Osteocyte (in vitro differentiated cells): ENCODE data around the gene PMIS2. TPM values are rescaled to one million over a fixed set of nuclear protein-coding genes. Genes with fewer than 3 reads are reported as not detected.

Experiments used
- DNase-seq: peaks from one replicate; pipeline ENCODE4 v3.0.0; 2021; ENCODE audit warnings: mixed read lengths; ENCODE audit not compliant: unreplicated experiment; ENCODE audit errors: extremely low spot score
- H3K27ac Mint-ChIP-seq: one replicate; pipeline ENCODE4 v1.8.0; 2021; ENCODE audit warnings: mild to moderate bottlenecking, mixed read lengths; ENCODE audit not compliant: unreplicated experiment
- H3K27me3 Mint-ChIP-seq: one replicate; pipeline ENCODE4 v1.8.0; 2021; ENCODE audit warnings: mixed read lengths; ENCODE audit not compliant: unreplicated experiment
- H3K36me3 Mint-ChIP-seq: one replicate; pipeline ENCODE4 v1.8.0; 2021; ENCODE audit warnings: mixed read lengths; ENCODE audit not compliant: unreplicated experiment
- H3K4me1 Mint-ChIP-seq: one replicate; pipeline ENCODE4 v1.8.0; 2021; ENCODE audit warnings: mixed read lengths; ENCODE audit not compliant: unreplicated experiment
- H3K4me3 Mint-ChIP-seq: one replicate; pipeline ENCODE4 v1.8.0; 2021; ENCODE audit warnings: mild to moderate bottlenecking, moderate library complexity, mixed read lengths; ENCODE audit not compliant: unreplicated experiment
- H3K9me3 Mint-ChIP-seq: one replicate; pipeline ENCODE4 v1.8.0; 2021; ENCODE audit warnings: mixed read lengths; ENCODE audit not compliant: unreplicated experiment
- total RNA-seq: library from RNA; stranded (reverse); gene quantifications from 2 replicates; pipeline ENCODE4 v1.2.1, GENCODE V29; 2021
- TF ChIP-seq, protein P1 (sequence below): fragments of 200-600 bp; sonication (generic); IDR thresholded peaks from 2 replicates; pipeline ENCODE4 v1.5.0; 2021; ENCODE audit warnings: antibody characterized with exemption, mild to moderate bottlenecking, moderate library complexity

Gene PMIS2
- total RNA-seq, 1 donor from 2014 or later, result not detected

DNA sequence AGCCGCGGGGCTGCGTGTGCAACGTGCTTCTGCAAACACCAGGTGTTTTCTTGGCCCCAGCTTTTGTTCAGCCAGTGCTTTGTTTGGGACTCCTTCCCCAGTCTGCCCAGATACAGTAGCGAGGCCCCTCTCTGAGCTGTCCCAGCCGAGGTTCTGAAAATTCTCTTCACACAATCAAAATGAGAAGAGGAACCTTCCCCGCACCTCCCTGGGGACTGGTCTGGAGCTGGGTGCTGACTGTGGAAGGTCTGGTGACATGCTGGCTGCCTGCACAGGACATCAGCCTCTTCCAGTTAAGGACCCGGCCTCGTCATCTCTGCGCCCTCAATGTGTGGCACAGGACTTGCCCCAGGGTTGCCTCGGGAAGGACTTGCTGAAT lies 26.7 kb upstream of the PMIS2 start:
- DNase-seq, result no peak
- no peak overlapping the region for H3K27ac Mint-ChIP-seq
- H3K4me1 Mint-ChIP-seq, result peaks cover 3% of the 10 kb centered on the region
- TF ChIP-seq, protein P1, sequence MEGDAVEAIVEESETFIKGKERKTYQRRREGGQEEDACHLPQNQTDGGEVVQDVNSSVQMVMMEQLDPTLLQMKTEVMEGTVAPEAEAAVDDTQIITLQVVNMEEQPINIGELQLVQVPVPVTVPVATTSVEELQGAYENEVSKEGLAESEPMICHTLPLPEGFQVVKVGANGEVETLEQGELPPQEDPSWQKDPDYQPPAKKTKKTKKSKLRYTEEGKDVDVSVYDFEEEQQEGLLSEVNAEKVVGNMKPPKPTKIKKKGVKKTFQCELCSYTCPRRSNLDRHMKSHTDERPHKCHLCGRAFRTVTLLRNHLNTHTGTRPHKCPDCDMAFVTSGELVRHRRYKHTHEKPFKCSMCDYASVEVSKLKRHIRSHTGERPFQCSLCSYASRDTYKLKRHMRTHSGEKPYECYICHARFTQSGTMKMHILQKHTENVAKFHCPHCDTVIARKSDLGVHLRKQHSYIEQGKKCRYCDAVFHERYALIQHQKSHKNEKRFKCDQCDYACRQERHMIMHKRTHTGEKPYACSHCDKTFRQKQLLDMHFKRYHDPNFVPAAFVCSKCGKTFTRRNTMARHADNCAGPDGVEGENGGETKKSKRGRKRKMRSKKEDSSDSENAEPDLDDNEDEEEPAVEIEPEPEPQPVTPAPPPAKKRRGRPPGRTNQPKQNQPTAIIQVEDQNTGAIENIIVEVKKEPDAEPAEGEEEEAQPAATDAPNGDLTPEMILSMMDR, result no peak
- no peaks in the 10 kb centered on the region for H3K9me3 Mint-ChIP-seq
- H3K36me3 Mint-ChIP-seq, result no peaks in the 10 kb centered on the region
- H3K27me3 Mint-ChIP-seq, result peaks cover 29% of the 10 kb centered on the region
- H3K4me3 Mint-ChIP-seq, result no peak overlapping the region

DNA sequence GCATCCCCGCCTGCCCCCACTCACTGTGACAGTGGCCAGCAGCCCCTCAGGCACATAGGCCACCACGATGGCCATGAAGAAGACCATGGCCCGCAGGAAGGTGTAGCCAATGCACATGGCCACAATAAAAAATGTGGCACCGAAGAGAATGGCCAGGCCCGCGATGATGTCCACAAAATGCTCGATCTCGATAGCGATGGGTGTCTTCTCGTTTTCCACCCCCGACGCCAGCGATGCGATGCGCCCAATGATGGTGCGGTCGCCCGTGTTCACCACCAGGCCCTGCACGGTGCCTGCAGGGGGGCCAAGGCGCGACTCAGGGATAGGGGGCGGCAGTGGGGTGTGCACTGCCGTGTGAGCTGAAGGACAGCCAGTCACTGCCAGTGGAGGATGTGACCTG lies 26.2 kb upstream of the PMIS2 start:
- Mint-ChIP-seq H3K27me3 (peaks cover 29% of the 10 kb centered on the region), H3K4me1 (peaks cover 3% of the 10 kb centered on the region), H3K36me3 (no peaks in the 10 kb centered on the region), H3K9me3 (no peaks in the 10 kb centered on the region), H3K27ac (no peak overlapping the region), H3K4me3 (no peak overlapping the region)
- DNase-seq, result no peak
- TF ChIP-seq, protein P1, result no peak

DNA sequence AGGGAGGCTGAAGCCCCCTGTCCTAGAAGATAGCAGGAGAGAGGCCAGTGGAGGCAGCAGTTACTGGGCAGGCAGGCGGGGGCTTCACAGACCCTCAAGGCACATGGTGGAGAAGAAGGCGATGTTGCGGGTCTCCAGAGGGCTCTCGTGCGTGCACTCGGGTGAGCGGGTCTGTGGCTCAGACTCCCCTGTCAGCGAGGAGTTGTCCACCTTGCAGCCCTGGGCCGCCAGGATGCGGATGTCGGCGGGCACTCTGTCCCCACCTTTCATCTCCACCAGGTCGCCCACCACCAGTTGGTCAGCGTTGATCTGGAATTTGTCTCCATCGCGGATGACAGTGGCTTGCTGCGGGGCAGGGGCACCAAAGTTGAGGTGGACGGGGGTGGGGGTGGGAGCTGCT lies 25.7 kb upstream of the PMIS2 start:
- no peak for DNase-seq
- no peak overlapping the region for H3K27ac Mint-ChIP-seq
- TF ChIP-seq, protein P1, result no peak
- H3K9me3 Mint-ChIP-seq, result no peaks in the 10 kb centered on the region
- peaks cover 3% of the 10 kb centered on the region for H3K4me1 Mint-ChIP-seq
- H3K36me3 Mint-ChIP-seq, result no peaks in the 10 kb centered on the region
- peaks cover 31% of the 10 kb centered on the region for H3K27me3 Mint-ChIP-seq
- H3K4me3 Mint-ChIP-seq, result no peak overlapping the region

DNA sequence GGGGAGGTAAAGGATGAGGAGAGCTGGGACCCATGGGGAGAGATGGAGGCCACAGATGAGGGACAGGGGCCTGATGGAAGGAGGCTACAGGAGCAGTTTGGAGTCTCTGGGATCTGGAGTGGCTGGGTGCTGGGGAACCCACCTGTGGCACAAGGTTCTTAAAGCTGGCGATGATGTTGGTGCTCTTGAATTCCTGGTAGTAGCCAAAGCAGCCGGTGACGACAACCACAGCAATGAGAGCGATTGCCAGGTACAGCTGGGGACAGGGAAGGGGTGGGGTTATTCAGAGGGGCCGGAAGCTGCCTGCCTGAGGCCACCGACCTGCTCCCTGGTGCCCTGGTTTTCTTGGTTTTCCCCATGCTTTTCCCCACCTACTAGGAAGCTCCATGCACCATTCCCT lies 25.3 kb upstream of the PMIS2 start:
- Mint-ChIP-seq H3K4me3 (no peak overlapping the region), H3K4me1 (peaks cover 3% of the 10 kb centered on the region), H3K27me3 (peaks cover 34% of the 10 kb centered on the region), H3K9me3 (no peaks in the 10 kb centered on the region), H3K36me3 (no peaks in the 10 kb centered on the region), H3K27ac (no peak overlapping the region)
- TF ChIP-seq, protein P1, result no peak
- no peak for DNase-seq

DNA sequence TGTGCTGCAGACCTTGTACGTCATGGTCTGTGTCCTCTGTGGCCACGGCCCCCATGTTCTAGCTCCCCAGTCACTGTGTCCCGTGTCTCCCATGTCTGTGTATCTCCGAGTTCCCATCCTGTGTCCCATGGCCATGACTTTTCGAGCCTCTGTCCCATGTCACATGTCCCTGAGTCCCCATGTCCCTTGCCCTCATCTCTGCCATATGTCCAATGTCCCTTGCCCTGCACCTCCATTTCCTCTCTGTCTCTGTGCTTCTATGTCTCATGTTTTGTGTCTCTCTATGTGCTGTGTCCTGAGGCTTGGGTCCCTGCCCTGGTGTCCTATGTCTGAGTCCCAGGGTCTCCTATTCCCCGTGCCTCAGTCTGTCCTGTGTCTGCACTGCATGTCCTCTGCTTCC lies 24.5 kb upstream of the PMIS2 start:
- peaks cover 34% of the 10 kb centered on the region for H3K27me3 Mint-ChIP-seq

More for the DNA sequence above, 24.5 kb upstream of the PMIS2 start:
- no peak for DNase-seq
- TF ChIP-seq, protein P1, result no peak
- no peak overlapping the region for H3K4me3 Mint-ChIP-seq
- H3K36me3 Mint-ChIP-seq, result no peaks in the 10 kb centered on the region
- no peak overlapping the region for H3K27ac Mint-ChIP-seq
- H3K9me3 Mint-ChIP-seq, result no peaks in the 10 kb centered on the region
- peaks cover 3% of the 10 kb centered on the region for H3K4me1 Mint-ChIP-seq
